Smooth muscle cell of the brain vasculature (primary cell): ENCODE data around the gene TSC1.

Experiments used
- DNase-seq: peaks from one replicate; pipeline ENCODE4 v3.0.0-alpha.2; 2012; ENCODE audit warnings: low read depth, low spot score

The TSC1 gene

DNA sequence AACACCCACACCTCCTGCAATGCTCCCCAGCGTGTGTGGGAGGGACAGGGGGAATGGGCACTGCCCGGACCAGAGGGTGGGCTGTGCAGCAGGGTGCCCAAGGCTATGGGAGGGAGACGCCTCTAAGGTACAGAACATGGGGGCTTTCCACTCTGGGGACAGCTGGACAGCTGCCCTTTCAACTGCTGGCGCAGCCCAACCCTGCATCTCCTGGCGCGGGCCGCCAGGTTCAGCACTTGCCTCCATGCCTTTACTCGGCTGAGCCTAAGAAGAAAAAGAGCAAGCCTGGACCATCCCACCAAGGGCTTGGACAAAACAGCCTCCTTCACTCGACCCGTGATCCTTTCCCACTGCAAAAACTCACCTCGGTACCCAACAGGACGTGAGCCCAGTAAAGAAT, 81.3 kb downstream of the TSC1 start:
- DNase-seq, result no peak

DNA sequence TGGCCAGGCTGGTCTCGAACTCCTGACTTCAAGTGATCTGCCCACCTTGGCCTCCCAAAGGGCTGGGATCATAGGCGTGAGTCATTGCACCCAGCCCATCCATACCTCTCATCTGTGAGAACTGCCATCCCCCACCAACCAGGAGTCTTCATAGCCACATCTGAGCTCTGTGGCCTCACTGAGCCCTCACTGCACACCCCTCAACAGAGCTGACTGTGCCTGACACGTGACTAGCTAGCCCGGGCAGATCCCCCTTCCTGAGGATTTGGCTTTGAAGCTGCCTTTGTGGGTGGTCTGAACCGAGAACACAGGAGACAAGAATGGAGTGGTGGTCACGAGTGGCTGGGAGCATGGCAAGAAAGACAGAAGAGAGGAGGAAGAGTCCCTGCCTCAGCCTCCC, 81.9 kb downstream of the TSC1 start:
- DNase-seq, result no peak

DNA sequence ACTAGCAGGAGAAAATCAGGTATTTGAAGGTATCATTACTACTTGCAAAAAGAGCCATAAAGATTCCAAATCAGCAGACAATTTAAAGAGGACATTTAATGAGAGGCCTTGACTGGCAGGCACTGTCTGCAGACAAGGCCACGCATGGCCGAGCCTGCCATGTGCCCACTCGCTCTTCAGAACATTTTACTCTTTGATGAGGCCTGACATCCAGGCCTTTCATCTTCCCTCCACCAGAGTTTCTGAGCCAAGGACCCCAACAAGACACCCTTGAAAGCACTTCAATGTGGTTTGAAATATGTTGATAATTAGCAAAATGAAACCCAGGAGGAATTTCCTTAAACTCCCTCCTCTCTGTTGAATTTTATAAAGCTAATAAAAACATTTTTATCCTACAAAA, 82.8 kb downstream of the TSC1 start:
- no peak for DNase-seq

DNA sequence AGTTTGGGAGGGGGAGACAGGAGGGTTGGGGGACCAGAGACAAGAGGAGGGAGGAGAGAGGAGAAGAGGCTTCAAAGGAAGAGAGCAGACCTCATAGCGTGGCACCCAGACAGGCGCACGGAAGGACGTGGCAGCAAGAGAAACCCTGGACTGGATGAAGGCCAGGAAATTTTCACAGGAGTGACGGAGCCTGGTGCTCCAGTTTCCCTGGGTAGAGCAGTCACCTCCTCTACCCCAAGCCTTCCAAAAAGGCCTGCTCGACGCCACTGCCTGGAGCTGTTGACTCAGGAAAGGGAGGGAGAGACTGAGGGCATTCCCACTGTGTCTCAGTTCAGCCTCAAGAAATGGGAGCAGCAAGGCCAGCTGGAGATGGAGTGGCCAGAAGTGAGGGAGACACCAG, 85.7 kb downstream of the TSC1 start:
- no peak for DNase-seq

DNA sequence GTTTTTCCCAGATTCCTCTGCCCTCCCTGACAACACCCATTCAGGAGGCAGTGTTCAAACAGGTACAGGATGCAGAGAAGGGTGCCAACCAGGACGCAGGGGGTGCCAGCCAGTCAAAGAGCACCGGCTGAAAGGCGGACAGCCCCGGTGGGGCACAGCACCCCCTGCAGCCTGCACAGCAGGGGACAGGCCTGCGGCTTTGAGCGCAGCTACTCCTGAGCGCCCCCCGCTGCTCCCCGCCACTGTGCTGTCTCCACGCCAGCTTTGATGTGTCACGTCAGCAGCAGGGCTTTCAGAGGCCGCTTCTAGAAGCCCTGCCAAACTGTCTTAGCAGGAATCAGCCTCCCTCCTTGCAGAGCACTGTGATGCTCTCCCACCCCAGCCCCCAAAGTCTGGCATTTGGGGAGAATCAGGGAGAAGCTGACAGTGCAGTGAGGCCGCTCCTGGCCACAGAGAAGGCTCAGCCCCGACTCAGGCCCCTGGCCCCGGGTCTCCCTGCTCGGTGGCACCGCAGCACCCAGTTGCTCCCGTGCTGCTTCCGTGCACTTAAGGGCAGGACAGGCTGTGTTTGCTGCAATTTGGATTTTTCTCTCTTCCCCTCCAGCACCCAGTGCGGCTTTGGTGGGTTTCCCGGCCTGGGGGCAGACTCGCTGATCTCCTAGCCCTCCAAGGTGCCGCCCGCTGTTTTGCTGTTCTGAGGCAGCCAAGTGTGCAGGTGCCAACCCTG, 86.6 kb downstream of the TSC1 start:
- no peak for DNase-seq

DNA sequence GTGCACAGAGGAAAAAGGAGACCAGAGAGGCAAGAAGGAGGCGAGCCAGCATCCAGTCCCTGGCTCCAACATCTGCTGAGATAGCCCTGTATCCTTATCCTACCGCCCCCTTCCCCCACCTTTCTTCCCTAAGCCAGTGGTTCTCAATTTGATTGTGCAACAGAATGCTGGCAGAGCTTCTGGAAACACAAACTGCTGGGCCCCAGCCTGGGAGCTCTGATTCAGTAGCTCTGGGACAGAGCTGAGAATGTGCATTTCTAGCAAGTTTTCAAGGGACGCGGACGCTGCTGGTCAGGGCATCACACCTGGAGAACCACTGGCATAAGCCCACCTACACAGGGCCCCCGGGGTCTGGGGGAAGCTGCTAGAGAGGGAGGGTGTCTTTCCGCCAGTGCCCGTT, 87.4 kb downstream of the TSC1 start:
- no peak for DNase-seq

DNA sequence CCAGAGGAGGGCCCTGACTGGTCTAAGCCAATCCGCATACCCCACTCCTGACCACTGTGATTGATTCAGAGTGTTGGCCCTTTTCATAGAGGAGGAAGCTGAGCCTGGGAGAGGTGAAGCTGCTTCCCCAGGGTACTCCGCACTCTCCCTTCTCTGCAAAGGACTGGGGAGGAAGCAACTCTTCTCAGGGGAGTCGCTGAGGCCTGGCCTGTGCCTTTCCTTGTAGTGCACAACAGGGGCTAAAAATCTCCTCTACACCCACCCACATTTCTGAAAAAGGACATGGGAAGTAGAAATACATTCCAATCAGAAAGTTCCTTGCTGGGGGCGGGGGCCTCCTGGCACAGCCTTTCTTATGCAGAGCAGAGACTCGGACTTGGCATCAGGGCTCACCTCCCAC, 88.5 kb downstream of the TSC1 start:
- no peak for DNase-seq

DNA sequence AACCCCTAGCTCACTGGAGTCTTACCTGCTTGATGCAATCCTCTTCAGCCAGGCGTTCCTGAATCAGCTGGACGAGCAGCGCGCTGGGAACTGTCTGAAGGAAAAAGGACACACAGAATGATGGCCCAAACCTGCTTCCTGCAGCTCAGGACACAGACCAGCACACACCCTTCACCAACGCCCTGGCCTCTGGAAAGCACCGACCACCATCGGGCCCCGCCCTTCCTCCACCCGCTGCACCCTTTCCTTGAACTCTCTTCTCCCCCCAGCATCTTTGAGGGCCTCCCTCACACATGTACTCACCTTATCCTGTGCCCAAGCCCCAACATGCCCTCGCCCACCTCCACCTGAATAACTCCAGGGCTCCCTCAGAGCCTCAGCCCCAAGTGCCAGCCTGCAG, 89.6 kb downstream of the TSC1 start:
- DNase-seq, result no peak

DNA sequence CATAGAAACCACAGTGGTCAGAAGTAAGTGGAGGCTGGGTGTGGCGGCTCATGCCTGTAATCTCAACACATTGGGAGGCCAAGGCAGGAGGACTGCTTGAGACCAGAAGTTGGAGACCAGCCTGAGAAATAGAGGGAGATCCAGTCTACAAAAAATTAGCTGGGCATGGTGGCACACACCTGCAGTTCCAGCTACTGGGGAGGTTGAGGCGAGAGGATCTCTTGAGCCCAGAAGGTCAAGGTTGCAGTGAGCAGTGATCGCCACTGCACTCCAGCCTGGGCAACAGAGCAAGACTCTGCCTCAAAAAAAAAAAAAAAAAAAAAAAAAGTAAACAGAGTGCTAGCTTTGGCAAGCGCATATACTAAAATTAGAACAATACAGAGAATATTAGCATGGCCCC, 90.9 kb downstream of the TSC1 start:
- DNase-seq, result no peak

DNA sequence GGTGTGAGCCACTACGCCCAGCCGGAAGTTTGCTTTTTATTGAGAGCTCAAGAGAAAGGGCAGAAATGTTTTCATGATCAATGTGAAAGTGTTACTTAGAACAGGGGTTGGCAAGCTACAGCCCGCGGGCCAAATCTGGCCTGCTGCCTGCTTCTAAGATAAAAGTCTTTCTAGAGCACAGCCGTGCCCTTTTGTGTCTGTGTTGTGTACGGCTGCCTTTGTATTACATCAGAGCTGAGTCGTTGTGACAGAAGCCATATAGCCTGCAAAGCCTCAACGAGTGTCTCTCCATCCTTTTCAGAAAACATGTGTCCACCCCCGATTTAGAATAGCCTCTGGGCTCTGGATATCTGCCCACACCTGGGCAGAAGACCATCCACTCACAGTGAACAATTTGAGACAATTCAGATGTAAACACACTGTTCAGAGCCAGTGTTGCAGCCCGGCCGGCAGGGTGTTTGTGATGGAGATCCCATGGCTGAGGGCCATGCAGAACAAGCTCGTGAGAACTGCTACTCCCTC, 95.2 kb downstream of the TSC1 start:
- DNase-seq, result no peak

DNA sequence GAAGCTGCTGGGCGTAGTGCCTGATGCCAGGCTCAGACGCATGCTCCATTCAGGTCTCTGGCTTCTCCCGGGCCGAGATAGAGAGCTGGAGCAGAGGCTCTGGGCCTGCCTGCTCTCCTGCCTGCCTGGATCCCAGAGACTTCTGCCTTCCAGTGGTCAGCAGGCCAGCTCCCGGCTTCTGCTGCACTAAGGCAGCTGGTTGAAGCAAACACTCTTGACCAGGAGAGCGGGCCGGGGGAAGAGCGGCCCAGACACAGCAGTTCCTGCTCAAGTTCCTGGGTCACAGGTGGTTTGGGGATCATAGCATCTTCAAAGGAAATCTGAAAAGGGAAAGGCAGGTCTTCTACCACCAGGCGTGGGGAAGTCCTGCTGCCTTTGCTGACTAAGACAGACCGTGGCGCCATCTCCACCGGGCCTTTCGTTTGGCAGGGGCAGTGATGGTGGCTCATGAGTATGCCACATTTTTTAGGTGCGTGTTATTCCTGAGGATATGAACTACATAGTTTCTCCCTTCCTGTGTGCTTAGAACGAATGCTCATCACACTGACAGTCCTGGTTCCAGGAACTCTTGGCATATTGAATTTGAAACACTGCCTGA, 97.4 kb downstream of the TSC1 start:
- DNase-seq, result no peak

DNA sequence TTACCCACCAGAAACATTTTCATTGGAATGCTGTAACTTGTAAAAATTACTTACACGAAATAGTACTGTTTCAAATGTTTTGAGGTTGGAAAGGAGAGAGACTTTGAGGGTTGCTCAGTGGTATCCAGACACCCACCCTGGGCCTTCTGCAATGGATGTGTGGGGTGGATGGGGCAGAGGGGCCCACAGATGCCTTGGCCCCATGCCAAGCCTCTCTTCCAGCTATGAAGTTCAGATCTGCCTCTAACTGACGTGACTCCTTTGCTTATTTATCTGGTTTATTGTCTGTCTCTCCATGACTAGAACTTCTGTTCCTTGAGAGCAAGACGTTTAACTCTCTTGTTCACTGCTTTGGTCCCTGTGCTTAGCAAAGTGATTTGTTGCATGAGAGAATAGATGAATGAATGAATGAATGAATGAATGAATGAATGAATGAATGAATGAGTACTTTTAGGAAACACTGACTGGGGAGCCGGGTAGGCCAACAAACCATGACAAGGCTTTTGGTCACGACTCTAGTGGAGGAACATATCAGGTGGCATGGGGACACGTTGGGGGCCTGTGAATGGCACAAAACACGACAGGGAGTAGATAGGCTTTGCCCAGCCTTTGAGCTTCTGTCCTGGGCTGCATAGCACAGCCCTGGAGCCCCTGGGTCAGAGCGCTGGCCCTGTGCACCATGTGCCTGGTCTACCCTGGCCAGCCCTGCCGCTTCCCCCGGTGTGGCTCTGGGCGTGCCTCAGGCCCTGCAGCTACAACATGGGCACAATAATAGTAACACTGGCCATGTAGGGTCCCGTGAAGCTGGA, 98.1 kb downstream of the TSC1 start:
- DNase-seq, result no peak

DNA sequence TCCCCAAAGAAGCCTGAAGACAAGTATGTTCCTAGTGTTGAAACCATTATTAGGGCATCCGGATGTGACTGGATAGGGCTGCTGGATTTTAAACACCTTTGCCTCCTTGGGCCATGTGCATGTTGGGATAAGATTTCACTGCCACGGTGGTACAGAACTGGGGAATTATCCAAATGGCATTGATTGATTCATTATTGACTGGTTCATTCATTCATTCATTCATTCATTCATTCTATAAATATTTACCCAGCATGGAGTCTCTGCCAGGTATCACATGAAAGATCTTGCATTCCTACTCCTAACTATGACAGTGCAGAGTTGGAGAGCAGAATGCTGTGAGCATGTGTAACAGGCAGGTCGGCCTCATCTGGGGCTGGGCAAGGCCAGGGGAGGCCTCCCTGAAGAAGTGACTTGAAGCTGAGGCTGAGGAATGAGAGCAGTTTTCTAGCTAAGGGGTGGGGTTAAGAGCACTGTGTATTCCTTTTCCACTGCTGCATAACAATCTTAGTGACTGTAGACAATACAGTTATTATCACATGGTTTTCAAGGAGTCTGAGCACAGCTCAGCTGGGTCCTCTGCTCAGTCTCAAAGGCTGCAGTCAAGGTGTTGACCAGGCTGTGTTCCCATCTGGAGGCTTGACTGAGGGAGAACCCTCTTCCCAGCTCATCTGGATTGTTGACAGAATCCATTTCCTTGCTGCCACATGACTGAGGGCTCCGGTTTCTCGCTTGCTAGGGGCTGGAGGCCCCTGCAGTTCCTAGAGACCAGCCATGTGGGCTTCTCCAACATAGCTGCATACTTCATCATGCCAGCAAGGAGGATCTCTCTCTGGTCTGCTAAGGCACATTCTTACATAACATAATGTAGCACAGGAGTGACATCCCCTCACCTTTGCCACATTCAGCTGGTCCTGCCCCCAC, 102.0 kb downstream of the TSC1 start:
- no peak for DNase-seq
